Kidney epithelial cell (primary cell): ENCODE measurements around the gene TENM4. TPM values are rescaled to one million over a fixed set of nuclear protein-coding genes. Genes with fewer than 3 reads are reported as not detected.

ENCODE experiments used
- DNase-seq: peaks from one replicate; pipeline ENCODE4 v3.0.0-alpha.2; 2010; ENCODE audit warnings: low read depth
- H3K27me3 ChIP-seq: 2 replicates; pipeline ENCODE4 v1.6.0; 2011; ENCODE audit warnings: low read length; ENCODE audit not compliant: control insufficient read depth, insufficient read depth
- H3K36me3 ChIP-seq: 2 replicates; pipeline ENCODE4 v1.5.1; 2011; ENCODE audit warnings: low read length; ENCODE audit not compliant: control insufficient read depth, insufficient read depth
- H3K4me3 ChIP-seq: 2 replicates; pipeline ENCODE4 v1.5.1; 2011; ENCODE audit warnings: low read depth, mild to moderate bottlenecking, control low read depth, low read length
- CTCF ChIP-seq: IDR thresholded peaks from 2 replicates; pipeline ENCODE4 v1.5.1; 2011; ENCODE audit warnings: mild to moderate bottlenecking, moderate library complexity, low read length, control low read depth, inconsistent platforms; ENCODE audit not compliant: insufficient read depth, poor library complexity, severe bottlenecking
- total RNA-seq: library from RNA; depleted of rRNA; stranded (reverse); fragments of >200 nt; gene quantifications from 2 replicates; pipeline ENCODE4 v1.2.3, GENCODE V29; 2015

Gene TENM4
- total RNA-seq, 1 donor from 2014 or later: 35.3 TPM

DNA sequence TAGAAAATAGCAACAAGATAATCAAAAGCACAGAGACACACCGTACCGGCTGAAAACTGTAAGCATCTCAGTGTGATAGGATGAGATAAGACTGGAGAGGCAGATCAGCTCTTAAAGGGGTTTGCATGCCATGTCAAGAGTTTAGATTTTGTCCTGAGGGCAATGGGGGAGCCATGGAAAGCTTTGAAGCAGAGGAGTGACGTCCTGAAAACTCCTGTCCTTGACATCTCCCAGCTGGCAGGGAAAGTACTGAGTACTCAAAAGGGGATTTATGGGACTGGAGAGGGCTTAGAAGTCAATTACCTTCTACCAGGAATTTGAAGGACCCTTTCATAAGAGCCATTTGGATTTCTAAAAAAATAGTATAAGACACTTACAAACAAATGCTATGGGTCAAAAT is 445.7 kb downstream of the TENM4 start:
- no peaks in the 10 kb centered on the region for H3K36me3 ChIP-seq
- no peak for DNase-seq
- no peak for TF ChIP-seq CTCF
- no peak overlapping the region for H3K4me3 ChIP-seq
- H3K27me3 ChIP-seq: no peaks in the 10 kb centered on the region

- no peak for DNase-seq
- H3K4me3 ChIP-seq: no peak overlapping the region
- H3K36me3 ChIP-seq: no peaks in the 10 kb centered on the region
- no peaks in the 10 kb centered on the region for H3K27me3 ChIP-seq
- no peak for TF ChIP-seq CTCF
Observed at GRCh38 chr11:78993802-78994430, 446.9 kb downstream of the TENM4 start.

- DNase-seq: no peak
- no peaks in the 10 kb centered on the region for H3K36me3 ChIP-seq
- no peak overlapping the region for H3K4me3 ChIP-seq
- no peaks in the 10 kb centered on the region for H3K27me3 ChIP-seq
- TF ChIP-seq CTCF: no peak
Observed at GRCh38 chr11:78991681-78992080, 449.1 kb downstream of the TENM4 start.

- H3K36me3 ChIP-seq: no peaks in the 10 kb centered on the region
- no peak for TF ChIP-seq CTCF
- no peak overlapping the region for H3K4me3 ChIP-seq
- H3K27me3 ChIP-seq: no peaks in the 10 kb centered on the region
- no peak for DNase-seq
Observed at GRCh38 chr11:78990261-78990660, 450.6 kb downstream of the TENM4 start.

DNA sequence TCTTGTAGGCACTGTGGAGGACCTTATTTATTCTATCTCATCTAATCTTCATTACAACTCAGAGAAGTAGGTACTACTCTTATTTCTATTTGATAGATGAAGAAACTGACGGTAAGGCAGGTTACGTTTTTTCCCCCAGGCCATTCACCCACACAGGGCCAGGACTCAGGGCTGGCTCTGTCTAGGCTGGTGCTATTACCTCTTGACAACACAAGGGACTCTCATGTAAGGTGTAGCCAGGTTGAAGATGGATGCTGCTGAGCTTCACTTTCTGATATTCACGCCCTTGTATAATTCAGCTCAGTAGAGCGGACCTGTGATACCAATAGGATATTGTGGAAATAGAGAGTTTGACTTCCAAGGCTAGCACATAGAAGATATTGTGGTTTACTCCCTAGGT is 453.1 kb downstream of the TENM4 start:
- no peak overlapping the region for H3K4me3 ChIP-seq
- no peaks in the 10 kb centered on the region for H3K27me3 ChIP-seq
- TF ChIP-seq CTCF: no peak
- H3K36me3 ChIP-seq: no peaks in the 10 kb centered on the region
- no peak for DNase-seq

GRCh38 chr11:78986305-78986704 is 454.5 kb downstream of the TENM4 start:
- no peak overlapping the region for H3K4me3 ChIP-seq
- H3K36me3 ChIP-seq: no peaks in the 10 kb centered on the region
- TF ChIP-seq CTCF: no peak
- no peak for DNase-seq
- no peaks in the 10 kb centered on the region for H3K27me3 ChIP-seq
